Epithelial cell of alveolus of lung (primary cell): Measurements from ENCODE around the gene PRPS1L1. TPM values are rescaled to one million over a fixed set of nuclear protein-coding genes. Genes with fewer than 3 reads are reported as not detected.

ENCODE experiments used
- total RNA-seq: library from RNA; depleted of rRNA; stranded (reverse); fragments of >200 nt; gene quantifications from 2 replicates; pipeline ENCODE4 v1.2.1, GENCODE V29; 2015

The PRPS1L1 gene
- total RNA-seq: not detected in 2 replicates

DNA sequence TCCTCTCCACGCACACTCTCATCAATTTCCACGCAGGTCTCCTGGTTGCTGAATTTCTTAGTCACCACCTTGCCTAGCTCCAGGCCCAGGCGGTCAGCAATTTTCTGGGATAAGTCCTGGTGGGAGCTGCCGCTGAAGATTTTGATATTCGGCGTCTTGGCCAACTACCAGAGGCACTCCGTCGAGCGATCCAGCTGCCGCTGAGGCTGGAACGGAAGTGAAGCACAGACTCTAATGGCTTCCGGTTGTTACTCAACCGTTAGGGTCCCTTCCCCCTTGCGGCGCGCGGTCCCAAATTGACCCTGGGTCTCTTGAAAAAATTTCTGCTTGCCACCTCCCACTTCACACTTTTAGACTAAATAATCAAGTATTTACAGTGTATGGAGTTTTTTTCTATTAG is at the start of gene PRPS1L1:
Gene PRPS1L1 (minus strand): TSS at position 219 of the 400 bp plus-strand sequence.

Other genes starting within 250 kb of the PRPS1L1 start
- 35.3 and 55.8 TPM in 2 replicates for gene SNX13, start 87.4 kb downstream of the PRPS1L1 start, total RNA-seq